ENCODE measurements around the gene REEP3.
"Not testable (repeated sequence)": the region's sequence is repeated elsewhere in the genome, so short reads cannot be mapped to it uniquely, and the experiment has no call there.

REEP3 gene

DNA sequence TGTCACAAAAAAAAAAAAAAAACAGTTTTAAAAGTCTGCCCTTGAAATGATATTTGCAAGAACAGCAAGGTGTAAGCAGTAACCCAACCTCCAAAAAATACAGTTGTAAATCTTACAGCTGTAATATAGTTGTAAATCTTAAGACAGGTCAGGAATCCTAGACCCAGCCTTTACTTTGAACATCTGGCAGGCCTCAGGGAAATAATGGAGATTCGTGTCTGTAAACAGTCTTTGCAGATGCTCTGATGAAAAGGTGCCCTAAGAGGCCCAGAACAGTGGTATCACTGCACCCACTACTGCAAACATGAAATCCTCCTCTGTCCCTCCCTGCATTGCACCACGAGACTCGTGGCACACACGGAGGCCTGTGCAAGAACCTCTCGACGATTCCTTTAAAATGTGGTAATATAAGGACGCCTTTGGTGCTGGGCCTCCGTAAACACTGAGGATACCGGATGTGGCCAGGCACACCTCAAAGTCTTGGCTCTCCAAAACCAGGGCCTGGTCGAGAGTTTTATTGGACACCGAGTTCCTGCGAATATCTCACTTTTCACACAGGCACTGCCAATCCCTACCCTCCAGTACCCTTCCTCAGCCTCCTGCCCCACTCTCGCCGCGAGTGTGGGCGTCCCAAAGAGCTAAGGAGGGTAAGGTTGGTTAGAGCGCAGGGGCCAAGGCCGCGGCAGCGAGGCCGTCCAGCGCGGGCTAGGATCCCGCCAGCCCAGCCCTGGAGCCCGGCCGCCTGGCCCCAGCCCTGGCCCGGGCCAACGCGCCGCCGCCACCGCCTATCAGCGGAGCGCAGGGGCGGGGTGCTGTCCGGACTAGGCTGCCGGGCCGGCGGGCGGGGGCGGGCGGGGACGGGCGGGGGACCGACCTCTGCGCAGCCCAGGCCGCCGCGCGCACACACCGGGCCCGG is at the start of gene REEP3:
Gene REEP3, plus strand, starts transcription at position 902 of the 916 bp plus-strand sequence. CDS start 145 bp downstream, outside the sequence.
- Mint-ChIP-seq H3K4me3 (peak within 1 kb of the TSS; percentile 86), H3K27me3 (ENCODE audit: low read depth) (no peaks in the 10 kb centered on the region), H3K27ac (peak within 1 kb of the TSS; percentile 92), H3K4me1 (ENCODE audit: low read depth) (peaks cover 56% of the 10 kb centered on the region), H3K9me3 (no peaks in the 10 kb centered on the region), H3K36me3 (ENCODE audit: low read depth) (peaks cover 11% of the 10 kb centered on the region)

DNA sequence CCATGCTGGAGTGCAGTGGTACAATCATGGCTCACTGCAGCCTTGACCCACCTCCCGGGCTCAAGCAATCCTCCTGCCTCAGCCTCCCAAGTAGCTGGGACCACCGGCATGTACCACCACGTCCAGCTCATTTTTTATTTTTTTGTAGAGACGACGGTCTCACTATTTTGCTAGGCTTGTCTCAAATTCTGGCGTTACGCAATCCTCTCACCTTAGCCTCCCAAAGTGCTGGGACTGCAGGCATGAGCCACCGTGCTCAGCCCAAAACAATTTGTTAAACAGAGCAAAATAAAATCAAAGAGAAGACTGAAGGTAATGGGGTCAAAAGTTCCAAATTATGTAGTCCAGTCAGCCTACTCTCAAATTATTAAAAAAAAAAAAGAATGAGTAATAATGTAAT is 46.7 kb upstream of the REEP3 start:
- Mint-ChIP-seq H3K27ac (no peak overlapping the region), H3K27me3 (ENCODE audit: low read depth) (no peaks in the 10 kb centered on the region), H3K9me3 (no peaks in the 10 kb centered on the region), H3K4me3 (no peak overlapping the region), H3K4me1 (ENCODE audit: low read depth) (peaks cover 8% of the 10 kb centered on the region), H3K36me3 (ENCODE audit: low read depth) (no peaks in the 10 kb centered on the region)

DNA sequence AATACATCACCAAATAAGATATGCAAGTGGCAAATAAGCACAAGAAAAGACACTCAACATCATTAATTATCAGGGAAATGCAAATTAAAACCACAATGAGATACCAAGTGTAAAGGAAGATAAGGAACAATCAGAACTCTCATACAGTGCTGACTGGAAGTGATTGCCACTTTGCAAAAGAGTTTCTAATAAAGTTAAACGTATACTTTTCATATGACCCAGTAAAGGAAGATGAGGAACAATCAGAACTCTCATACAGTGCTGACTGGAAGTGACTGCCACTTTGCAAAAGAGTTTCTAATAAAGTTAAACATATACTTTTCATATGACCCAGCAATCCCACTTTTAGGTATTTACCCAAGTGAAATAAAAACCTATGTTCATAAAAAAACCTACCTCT is 43.3 kb upstream of the REEP3 start:
- no peaks in the 10 kb centered on the region for H3K36me3 Mint-ChIP-seq (ENCODE audit: low read depth)
- H3K4me3 Mint-ChIP-seq = no peak overlapping the region
- peaks cover 7% of the 10 kb centered on the region for H3K4me1 Mint-ChIP-seq (ENCODE audit: low read depth)
- no peak overlapping the region for H3K27ac Mint-ChIP-seq
- no peaks in the 10 kb centered on the region for H3K27me3 Mint-ChIP-seq (ENCODE audit: low read depth)
- no peaks in the 10 kb centered on the region for H3K9me3 Mint-ChIP-seq

- H3K27me3 Mint-ChIP-seq (ENCODE audit: low read depth) = no peaks in the 10 kb centered on the region
- H3K27ac Mint-ChIP-seq = no peak overlapping the region
- no peak overlapping the region for H3K4me3 Mint-ChIP-seq
- H3K36me3 Mint-ChIP-seq (ENCODE audit: low read depth) = peaks cover 1% of the 10 kb centered on the region
- no peaks in the 10 kb centered on the region for H3K9me3 Mint-ChIP-seq
- H3K4me1 Mint-ChIP-seq (ENCODE audit: low read depth) = peaks cover 7% of the 10 kb centered on the region
Observed at GRCh38 chr10:63478564-63478963, 42.6 kb upstream of the REEP3 start.

DNA sequence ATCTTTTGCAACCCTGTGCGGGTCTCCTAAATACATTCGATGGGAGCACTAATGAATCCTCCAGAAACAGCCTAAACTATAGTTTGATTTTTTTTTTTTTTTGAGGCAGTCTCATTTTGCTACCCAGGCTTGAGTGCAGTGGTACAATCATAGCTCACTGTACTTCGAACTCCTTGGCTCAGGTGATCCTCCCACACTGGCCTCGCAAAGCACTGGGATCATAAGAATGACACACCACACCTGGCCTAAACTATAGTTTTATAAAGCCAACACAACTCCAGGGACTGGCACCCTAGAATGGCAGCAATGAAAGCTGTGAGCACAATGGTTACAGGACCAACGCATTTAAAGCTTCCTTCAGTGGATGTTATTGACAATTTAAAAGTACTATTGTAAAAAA is 41.0 kb upstream of the REEP3 start:
- Mint-ChIP-seq H3K4me3 (no peak overlapping the region), H3K9me3 (no peaks in the 10 kb centered on the region), H3K27me3 (ENCODE audit: low read depth) (no peaks in the 10 kb centered on the region), H3K36me3 (ENCODE audit: low read depth) (peaks cover 1% of the 10 kb centered on the region), H3K27ac (no peak overlapping the region), H3K4me1 (ENCODE audit: low read depth) (peaks cover 5% of the 10 kb centered on the region)

DNA sequence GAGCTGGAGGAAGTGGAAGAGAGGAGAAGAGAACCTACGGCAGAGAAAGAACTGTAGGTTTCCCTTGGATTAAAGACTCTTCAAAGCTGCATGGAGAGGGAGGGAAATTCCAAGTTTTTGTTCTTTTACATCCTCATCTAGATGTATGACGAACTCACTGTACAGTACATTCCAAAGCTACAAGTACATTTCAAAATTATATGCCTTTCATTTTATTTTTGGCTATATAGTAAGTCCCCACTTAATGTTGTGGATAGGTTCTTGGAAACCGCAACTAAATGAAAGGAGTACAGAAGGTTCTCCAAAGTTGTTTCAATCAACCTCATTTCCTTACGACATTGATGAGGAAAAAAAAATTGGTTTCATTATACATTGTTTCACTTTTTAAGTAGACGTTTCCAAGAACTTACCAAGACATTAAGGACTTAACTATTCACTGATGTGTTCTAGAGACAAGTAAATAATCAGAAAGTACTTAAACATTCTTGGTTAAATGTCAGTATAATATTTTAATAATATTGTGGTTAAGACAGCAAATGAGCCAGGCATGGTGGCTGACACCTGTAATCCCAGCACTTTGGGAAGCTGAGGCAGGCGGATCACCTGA is 39.3 kb upstream of the REEP3 start:
- H3K4me3 Mint-ChIP-seq = no peak overlapping the region
- H3K36me3 Mint-ChIP-seq (ENCODE audit: low read depth) = peaks cover 1% of the 10 kb centered on the region
- H3K27ac Mint-ChIP-seq = no peak overlapping the region
- no peaks in the 10 kb centered on the region for H3K27me3 Mint-ChIP-seq (ENCODE audit: low read depth)
- H3K9me3 Mint-ChIP-seq = no peaks in the 10 kb centered on the region
- H3K4me1 Mint-ChIP-seq (ENCODE audit: low read depth) = peaks cover 4% of the 10 kb centered on the region

DNA sequence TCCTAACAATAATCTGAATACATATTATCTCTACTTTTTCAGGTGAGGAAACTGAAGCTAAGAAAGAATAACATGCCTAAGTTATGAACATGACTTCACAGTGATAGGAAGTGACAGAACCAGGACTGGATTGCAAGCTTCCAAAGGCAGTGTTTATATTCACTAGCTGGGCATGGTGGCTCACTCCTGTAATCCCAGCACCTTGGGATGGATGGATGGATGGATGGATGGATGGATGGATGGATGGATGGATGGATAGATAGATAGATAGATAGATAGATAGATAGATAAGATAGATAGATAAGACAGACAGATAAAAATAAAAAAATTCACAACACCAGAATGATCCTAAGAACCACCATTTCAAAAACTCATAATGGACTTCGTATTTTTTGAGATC is 37.2 kb upstream of the REEP3 start:
- no peaks in the 10 kb centered on the region for H3K9me3 Mint-ChIP-seq
- no peaks in the 10 kb centered on the region for H3K27me3 Mint-ChIP-seq (ENCODE audit: low read depth)
- peaks cover 1% of the 10 kb centered on the region for H3K36me3 Mint-ChIP-seq (ENCODE audit: low read depth)
- no peak overlapping the region for H3K27ac Mint-ChIP-seq
- H3K4me3 Mint-ChIP-seq = no peak overlapping the region
- peaks cover 2% of the 10 kb centered on the region for H3K4me1 Mint-ChIP-seq (ENCODE audit: low read depth)

DNA sequence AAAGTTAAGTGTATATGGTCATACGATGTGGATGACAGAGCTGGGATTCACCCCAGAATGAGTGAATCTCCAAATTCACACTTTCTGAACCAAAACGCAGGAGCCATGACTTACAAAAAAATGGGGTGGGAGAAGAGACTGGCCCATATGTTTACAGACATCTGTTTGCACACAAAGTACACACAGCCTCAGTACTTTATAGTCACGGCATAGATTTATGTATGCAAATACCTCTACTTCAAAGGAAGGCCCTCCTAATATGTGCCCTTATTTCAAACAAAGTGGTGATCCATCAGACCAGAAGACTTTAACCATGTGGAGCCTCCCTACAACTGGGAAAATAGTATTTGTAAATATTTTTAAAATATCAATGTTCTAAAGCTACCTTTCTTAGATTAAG is 33.2 kb upstream of the REEP3 start:
- H3K4me1 Mint-ChIP-seq (ENCODE audit: low read depth) = no peaks in the 10 kb centered on the region
- H3K27me3 Mint-ChIP-seq (ENCODE audit: low read depth) = no peaks in the 10 kb centered on the region
- no peaks in the 10 kb centered on the region for H3K9me3 Mint-ChIP-seq
- no peak overlapping the region for H3K4me3 Mint-ChIP-seq
- H3K36me3 Mint-ChIP-seq (ENCODE audit: low read depth) = peaks cover 1% of the 10 kb centered on the region
- no peak overlapping the region for H3K27ac Mint-ChIP-seq

DNA sequence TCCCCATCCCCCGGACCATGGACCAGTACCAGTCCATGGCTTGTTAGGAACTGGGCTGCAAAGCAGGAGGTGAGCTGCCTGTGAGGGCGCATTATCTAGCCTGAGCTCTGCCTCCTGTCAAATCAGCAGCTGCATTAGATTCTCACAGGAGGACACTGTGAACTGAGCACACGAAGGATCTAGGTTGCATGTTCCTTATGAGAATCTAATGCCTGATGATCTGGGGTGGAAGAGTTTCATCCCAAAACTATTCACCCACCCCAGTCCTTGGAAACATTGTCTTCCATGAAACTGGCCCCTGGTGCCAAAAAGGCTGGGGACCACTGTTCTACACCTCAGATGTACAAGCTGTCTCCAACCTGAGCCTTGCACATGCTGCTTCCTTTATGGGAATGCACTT is 31.4 kb upstream of the REEP3 start:
- no peak overlapping the region for H3K4me3 Mint-ChIP-seq
- no peaks in the 10 kb centered on the region for H3K9me3 Mint-ChIP-seq
- H3K27ac Mint-ChIP-seq = no peak overlapping the region
- no peaks in the 10 kb centered on the region for H3K36me3 Mint-ChIP-seq (ENCODE audit: low read depth)
- H3K27me3 Mint-ChIP-seq (ENCODE audit: low read depth) = no peaks in the 10 kb centered on the region
- H3K4me1 Mint-ChIP-seq (ENCODE audit: low read depth) = no peaks in the 10 kb centered on the region

- Mint-ChIP-seq H3K4me1 (ENCODE audit: low read depth) (no peaks in the 10 kb centered on the region), H3K4me3 (no peak overlapping the region), H3K36me3 (ENCODE audit: low read depth) (no peaks in the 10 kb centered on the region), H3K9me3 (no peaks in the 10 kb centered on the region), H3K27ac (no peak overlapping the region), H3K27me3 (ENCODE audit: low read depth) (no peaks in the 10 kb centered on the region)
Observed at GRCh38 chr10:63491588-63492316, 29.4 kb upstream of the REEP3 start.

- H3K36me3 Mint-ChIP-seq (ENCODE audit: low read depth); H3K27me3 Mint-ChIP-seq (ENCODE audit: low read depth); H3K27ac Mint-ChIP-seq; H3K4me3 Mint-ChIP-seq; H3K4me1 Mint-ChIP-seq (ENCODE audit: low read depth); H3K9me3 Mint-ChIP-seq: not testable (repeated sequence)
Observed at GRCh38 chr10:63492317-63492690, 28.9 kb upstream of the REEP3 start.

DNA sequence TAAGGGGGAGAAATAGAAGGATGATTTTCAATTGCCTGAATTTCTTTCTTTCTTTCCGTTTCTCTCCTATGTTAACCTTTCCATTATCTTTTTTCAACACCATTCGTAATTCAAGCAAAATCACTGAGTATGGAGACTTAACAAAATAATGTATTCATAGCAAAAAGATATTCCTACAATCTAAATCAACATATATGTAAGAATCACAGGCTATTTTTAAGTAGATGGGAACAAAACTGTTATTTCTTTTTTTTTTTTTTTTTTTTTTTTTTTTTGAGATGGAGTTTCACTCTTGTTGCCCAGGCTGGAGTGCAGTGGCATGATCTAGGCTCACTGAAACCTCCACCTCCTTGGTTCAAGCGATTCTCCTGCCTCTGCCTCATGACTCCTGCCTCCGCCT is 28.2 kb upstream of the REEP3 start:
- H3K4me3 Mint-ChIP-seq = no peak overlapping the region
- H3K27ac Mint-ChIP-seq = no peak overlapping the region

GRCh38 chr10:63494951-63495350 is 26.2 kb upstream of the REEP3 start:
- no peak overlapping the region for H3K4me3 Mint-ChIP-seq
- no peaks in the 10 kb centered on the region for H3K9me3 Mint-ChIP-seq
- no peak overlapping the region for H3K27ac Mint-ChIP-seq
- H3K36me3 Mint-ChIP-seq (ENCODE audit: low read depth) = peaks cover 5% of the 10 kb centered on the region
- no peaks in the 10 kb centered on the region for H3K4me1 Mint-ChIP-seq (ENCODE audit: low read depth)
- no peaks in the 10 kb centered on the region for H3K27me3 Mint-ChIP-seq (ENCODE audit: low read depth)

More for the DNA sequence above, 28.2 kb upstream of the REEP3 start:
- Mint-ChIP-seq H3K9me3 (no peaks in the 10 kb centered on the region), H3K4me1 (ENCODE audit: low read depth) (no peaks in the 10 kb centered on the region), H3K36me3 (ENCODE audit: low read depth) (no peaks in the 10 kb centered on the region), H3K27me3 (ENCODE audit: low read depth) (no peaks in the 10 kb centered on the region)

GRCh38 chr10:63496561-63496960 is 24.6 kb upstream of the REEP3 start:
- H3K27ac Mint-ChIP-seq = no peak overlapping the region
- no peak overlapping the region for H3K4me3 Mint-ChIP-seq
- H3K9me3 Mint-ChIP-seq = no peaks in the 10 kb centered on the region
- H3K36me3 Mint-ChIP-seq (ENCODE audit: low read depth) = peaks cover 5% of the 10 kb centered on the region
- no peaks in the 10 kb centered on the region for H3K4me1 Mint-ChIP-seq (ENCODE audit: low read depth)
- no peaks in the 10 kb centered on the region for H3K27me3 Mint-ChIP-seq (ENCODE audit: low read depth)

GRCh38 chr10:63497321-63497720 is 23.9 kb upstream of the REEP3 start:
- Mint-ChIP-seq H3K9me3 (no peaks in the 10 kb centered on the region), H3K4me1 (ENCODE audit: low read depth) (no peaks in the 10 kb centered on the region), H3K27ac (no peak overlapping the region), H3K4me3 (no peak overlapping the region), H3K36me3 (ENCODE audit: low read depth) (peaks cover 5% of the 10 kb centered on the region), H3K27me3 (ENCODE audit: low read depth) (no peaks in the 10 kb centered on the region)

All from T-helper 1 cell treated with Interleukin-12 subunit alpha and Interleukin-12 subunit beta and Interleukin-4 antibody, amounts not matched to agents 30 μg/mL and 1 μg/mL, for 36 hours (primary cell).